Activated CD4-positive, alpha-beta T cell treated with anti-CD3 and anti-CD28 coated beads, Interleukin-2, Interleukin-4, amounts not matched to agents 100 ng/mL and 50 ng/mL, durations not matched to agents 16 hours and 8 hours (primary cell): ENCODE data around the gene KDM5A.
"Not testable (repeated sequence)": the region's sequence is repeated elsewhere in the genome, so short reads cannot be mapped to it uniquely, and the experiment has no call there.

ENCODE experiments used
- DNase-seq: peaks from one replicate; pipeline ENCODE4 v3.0.0-alpha.2; 2020; ENCODE audit warnings: low spot score

Gene KDM5A

DNA sequence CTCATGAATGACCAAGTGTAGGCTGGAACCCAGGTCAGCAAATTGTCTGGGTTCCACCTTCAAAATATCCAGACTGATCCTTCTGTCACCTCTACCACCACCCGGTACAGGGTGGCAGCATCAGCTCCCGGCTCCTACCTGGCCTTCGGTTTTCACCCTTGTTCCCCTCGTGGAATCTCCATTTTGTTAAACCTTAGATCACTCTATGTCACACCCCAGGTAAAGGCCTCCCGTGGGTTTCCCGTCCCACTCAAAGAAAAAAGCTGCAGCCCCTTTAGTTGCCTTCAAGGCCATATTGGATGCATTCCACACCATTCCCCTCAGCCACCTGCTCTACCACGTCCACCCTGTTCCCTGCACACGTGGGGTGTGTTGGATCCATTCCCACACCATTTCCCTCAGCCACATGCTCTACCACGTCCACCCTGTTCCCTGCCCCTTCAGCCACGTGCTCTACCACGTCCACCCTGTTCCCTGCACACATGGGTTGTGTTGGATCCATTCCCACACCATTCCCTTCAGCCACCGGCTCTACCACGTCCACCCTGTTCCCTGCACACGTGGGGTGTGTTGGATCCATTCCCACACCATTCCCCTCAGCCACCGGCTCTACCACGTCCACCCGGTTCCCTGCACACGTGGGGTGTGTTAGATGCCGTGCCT lies 150.3 kb downstream of the KDM5A start:
- no peak for DNase-seq

- no peak for DNase-seq
Measured at GRCh38 chr12:238116-238515, 151.0 kb downstream of the KDM5A start.

- no peak for DNase-seq
Measured at GRCh38 chr12:237026-237815, 151.9 kb downstream of the KDM5A start.

DNA sequence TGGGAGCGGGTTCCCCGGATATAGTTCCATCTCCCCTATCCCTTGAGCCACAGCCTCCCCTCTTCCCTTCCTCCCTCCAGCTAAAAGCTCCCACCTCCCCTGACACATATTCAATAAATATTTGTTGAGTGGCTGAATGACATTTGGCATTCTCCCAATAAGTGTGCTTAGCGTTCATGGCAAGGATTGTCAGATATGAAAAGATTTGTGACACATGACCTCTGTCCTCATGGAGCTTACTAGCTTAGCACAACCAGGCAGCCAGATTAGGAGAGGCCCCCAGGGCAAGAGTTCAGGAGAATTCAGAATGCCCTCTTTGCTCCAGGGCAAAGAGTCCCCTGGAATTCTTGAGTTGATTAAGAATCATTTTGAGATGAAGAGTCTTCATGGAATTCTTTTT lies 152.7 kb downstream of the KDM5A start:
- no peak for DNase-seq

- not testable (repeated sequence) for DNase-seq
Measured at GRCh38 chr12:235967-236366, 153.2 kb downstream of the KDM5A start.

GRCh38 chr12:234891-235415 lies 154.2 kb downstream of the KDM5A start:
- no peak for DNase-seq

DNA sequence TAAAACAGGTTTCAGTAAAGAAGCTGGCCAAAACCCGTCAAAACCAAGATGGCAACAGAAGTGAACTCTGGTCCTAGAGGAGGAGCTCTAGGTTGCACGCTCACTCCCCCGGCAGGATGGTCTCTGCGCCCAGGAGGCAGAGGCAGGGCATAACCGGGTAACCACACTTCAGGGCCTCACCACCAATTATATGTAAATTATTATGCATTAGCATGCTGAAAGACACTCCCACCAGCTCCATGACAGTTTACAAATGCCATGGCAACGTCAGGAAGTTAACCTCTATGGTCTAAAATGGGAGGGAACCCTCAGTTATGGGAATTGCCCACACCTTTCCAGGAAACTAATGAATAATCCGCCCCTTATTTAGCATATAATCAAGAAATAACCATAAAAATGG lies 155.1 kb downstream of the KDM5A start:
- no peak for DNase-seq

DNA sequence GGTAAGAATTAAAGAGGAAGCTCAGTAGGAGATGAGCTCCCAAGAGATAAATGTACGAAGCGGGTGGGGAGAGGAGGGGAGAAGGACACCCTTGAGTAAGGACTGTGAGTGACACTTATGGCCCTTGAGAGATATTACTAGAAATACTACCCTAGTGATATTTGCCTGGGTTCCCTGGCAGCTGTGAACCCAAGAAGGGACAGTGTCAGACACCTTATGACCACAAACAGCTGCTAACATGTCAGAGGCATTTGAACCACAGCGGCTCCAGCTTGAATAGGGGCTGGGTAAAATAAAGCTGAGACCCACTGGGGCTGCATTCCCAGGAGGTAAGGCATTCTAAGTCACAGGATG lies 155.5 kb downstream of the KDM5A start:
- DNase-seq: no peak

DNA sequence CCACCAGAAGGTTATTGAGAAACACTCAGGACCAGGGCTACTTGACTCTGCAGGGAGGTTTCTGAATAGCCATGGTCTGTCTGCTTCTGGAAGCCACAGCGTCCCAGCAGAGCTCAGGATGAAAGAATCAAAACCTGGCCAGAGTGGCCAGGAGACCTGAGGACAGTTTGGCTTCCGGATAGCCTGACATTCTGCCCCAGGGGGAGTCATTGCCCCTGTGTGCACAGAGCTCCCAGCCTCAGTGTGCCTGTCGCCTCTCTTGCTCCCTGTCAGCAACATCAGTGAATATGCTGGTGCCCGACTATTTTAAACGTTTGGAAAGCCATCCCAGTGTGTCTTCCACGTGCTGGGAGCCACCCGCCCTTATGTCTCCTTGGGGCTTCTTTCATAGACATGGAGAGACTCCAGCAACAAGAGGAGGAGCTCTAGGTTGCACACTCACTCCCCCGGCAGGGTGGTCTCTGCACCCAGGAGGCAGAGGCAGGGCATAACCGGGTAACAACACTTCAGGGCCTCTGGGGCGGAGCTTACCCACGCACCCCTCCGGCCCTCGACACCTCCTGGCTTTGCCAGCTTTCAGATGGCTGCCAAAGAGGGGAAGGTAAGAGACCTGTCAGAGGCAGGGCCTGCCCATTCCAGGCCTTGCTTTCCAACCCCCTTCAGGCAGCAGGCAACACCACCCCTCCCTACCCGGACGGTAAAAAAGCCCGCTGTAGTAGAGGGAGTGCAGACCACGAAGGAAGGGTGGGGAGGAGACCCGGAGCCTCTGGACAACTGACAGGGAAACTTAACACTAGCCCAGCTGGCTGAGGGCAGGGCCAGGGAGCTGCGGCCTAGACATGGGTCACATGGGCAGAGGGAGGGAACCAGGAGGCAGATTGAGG lies 156.1 kb downstream of the KDM5A start:
- DNase-seq: no peak

- DNase-seq: no peak
Measured at GRCh38 chr12:230925-231671, 158.0 kb downstream of the KDM5A start.
